H1 (cell line): ENCODE results near the gene OR2V1. TPM values are rescaled to one million over a fixed set of nuclear protein-coding genes. Genes with fewer than 3 reads are reported as not detected.
A peak's percentile ranks its signal among the peaks of the same experiment; 100 is the strongest.

Source experiments
- CTCF ChIA-PET: fragments of 300-600 bp; sonication (Branson Sonifier 250); formaldehyde crosslinking; loops from one replicate; lab custom pipeline; 2021; ENCODE audit not compliant: partially characterized antibody; lab: Charles Lee
- POLR2A ChIA-PET: fragments of 300-600 bp; sonication (Branson Sonifier 250); formaldehyde crosslinking; loops from one replicate; lab custom pipeline; 2021; ENCODE audit warnings: inconsistent platforms; ENCODE audit not compliant: partially characterized antibody; lab: Charles Lee
- DNase-seq, 2 experiments: peaks; one replicate each; pipeline versions ENCODE4 v3.0.0 to v3.0.0-alpha.2; 2010 to 2022; ENCODE audit warnings: low spot score in 2 of 2, low read depth in 1 of 2, mixed read lengths in 1 of 2
- FAIRE-seq: peaks from 2 replicates; lab custom pipeline; 2011; peaks lifted over from hg19 to GRCh38; lab: Jason Lieb, UNC
- H2AFZ ChIP-seq: 2 replicates; pipeline ENCODE4 v1.8.1; 2012; ENCODE audit warnings: low read length, inconsistent platforms
- H2AK5ac ChIP-seq: 2 replicates; pipeline ENCODE4 v1.6.1; 2013; ENCODE audit warnings: low read depth, low read length
- H2BK120ac ChIP-seq: replicated peaks from 2 replicates; pipeline ENCODE3; 2013; ENCODE audit warnings: low read depth, low read length, inconsistent platforms
- H2BK12ac ChIP-seq: 2 replicates; pipeline ENCODE4 v1.6.1; 2013; ENCODE audit warnings: low read depth, low read length
- H2BK15ac ChIP-seq: 2 replicates; pipeline ENCODE4 v1.6.1; 2013; ENCODE audit warnings: low read length
- H2BK20ac ChIP-seq: 2 replicates; pipeline ENCODE4 v1.6.1; 2013; ENCODE audit warnings: low read length
- H2BK5ac ChIP-seq: 2 replicates; pipeline ENCODE4 v1.6.1; 2013; ENCODE audit warnings: low read depth, low read length
- H3K14ac ChIP-seq: 2 replicates; pipeline ENCODE4 v1.6.1; 2013; ENCODE audit warnings: inconsistent platforms; ENCODE audit not compliant: insufficient read length
- H3K18ac ChIP-seq: 2 replicates; pipeline ENCODE4 v1.6.1; 2013; ENCODE audit warnings: low read length; ENCODE audit errors: extremely low read depth
- H3K23ac ChIP-seq: 2 replicates; pipeline ENCODE4 v1.6.1; 2013; ENCODE audit warnings: inconsistent platforms; ENCODE audit not compliant: insufficient read length
- H3K23me2 ChIP-seq: 2 replicates; pipeline ENCODE4 v1.6.1; 2013; ENCODE audit warnings: low read depth, low read length
- H3K27ac ChIP-seq: 2 replicates; pipeline ENCODE4 v1.6.1; 2011; ENCODE audit warnings: low read depth, low read length, inconsistent platforms
- H3K27me3 ChIP-seq, 4 experiments: replicated peaks in 1 of 4; 1 replicate in 1 of 4; 2 replicates in 3 of 4; pipeline versions ENCODE4 v1.6.1 to v1.8.1; 2011 to 2013; ENCODE audit warnings: low read length in 3 of 4, mild to moderate bottlenecking in 3 of 4, inconsistent platforms in 2 of 4, mixed read lengths in 2 of 4, moderate library complexity in 1 of 4; ENCODE audit not compliant: control insufficient read depth in 3 of 4, insufficient read depth in 3 of 4; ENCODE audit errors: extremely low read depth in 1 of 4
- H3K36me3 ChIP-seq, 4 experiments: 2 replicates each; pipeline versions ENCODE4 v1.6.1 to v1.8.1; 2011 to 2013; ENCODE audit warnings: mild to moderate bottlenecking in 4 of 4, low read length in 3 of 4, moderate library complexity in 2 of 4, control low read depth in 1 of 4, inconsistent platforms in 1 of 4; ENCODE audit not compliant: insufficient read depth in 4 of 4, control insufficient read depth in 2 of 4
- H3K4ac ChIP-seq: replicated peaks from 2 replicates; pipeline ENCODE3; 2013; ENCODE audit warnings: low read length, low read depth, mixed read lengths, inconsistent platforms; ENCODE audit not compliant: insufficient read length
- H3K4me1 ChIP-seq, 4 experiments: replicated peaks in 1 of 4; 1 replicate in 1 of 4; 2 replicates in 3 of 4; pipeline versions ENCODE4 v1.6.1 to v1.8.1; 2011 to 2013; ENCODE audit warnings: low read length in 3 of 4, inconsistent platforms in 2 of 4, mixed read lengths in 1 of 4; ENCODE audit not compliant: insufficient read depth in 4 of 4, control insufficient read depth in 3 of 4
- H3K4me2 ChIP-seq, 2 experiments: 2 replicates each; pipeline versions ENCODE4 v1.6.1 to v1.8.1; 2011 to 2013; ENCODE audit warnings: low read depth in 2 of 2, low read length in 2 of 2, control low read depth in 1 of 2, inconsistent platforms in 1 of 2, mild to moderate bottlenecking in 1 of 2; ENCODE audit not compliant: insufficient read depth in 1 of 2
- H3K4me3 ChIP-seq, 4 experiments: fragments of 200-600, 300-600 bp in 1 of 4; sonication (generic), shearing (Covaris generic), sonication (Bioruptor Twin) in 1 of 4; 2 replicates each; pipeline versions ENCODE4 v1.5.1 to v1.8.1; 2011 to 2016; ENCODE audit warnings: low read length in 4 of 4, low read depth in 3 of 4, control low read depth in 2 of 4, inconsistent platforms in 2 of 4, mild to moderate bottlenecking in 2 of 4, mixed read lengths in 1 of 4, moderate library complexity in 1 of 4; ENCODE audit not compliant: insufficient read depth in 2 of 4; ENCODE audit errors: extremely low read depth in 1 of 4
- H3K56ac ChIP-seq: replicated peaks from 2 replicates; pipeline ENCODE3; 2013; ENCODE audit warnings: low read depth, mild to moderate bottlenecking, mixed read lengths, low read length, inconsistent platforms; ENCODE audit not compliant: insufficient read length
- H3K79me1 ChIP-seq: 2 replicates; pipeline ENCODE4 v1.6.1; 2013; ENCODE audit warnings: low read depth, low read length, control low read depth
- H3K79me2 ChIP-seq, 2 experiments: 2 replicates each; pipeline versions ENCODE4 v1.6.1 to v1.8.1; 2012 to 2013; ENCODE audit warnings: low read length in 2 of 2, mild to moderate bottlenecking in 2 of 2, inconsistent platforms in 1 of 2; ENCODE audit not compliant: insufficient read depth in 2 of 2, control insufficient read depth in 1 of 2
- H3K9ac ChIP-seq, 4 experiments: replicated peaks in 1 of 4; 1 replicate in 1 of 4; 2 replicates in 3 of 4; pipeline versions ENCODE4 v1.6.1 to v1.8.1; 2011 to 2013; ENCODE audit warnings: low read depth in 3 of 4, low read length in 3 of 4, control low read depth in 2 of 4, mild to moderate bottlenecking in 2 of 4, moderate library complexity in 2 of 4, inconsistent platforms in 1 of 4; ENCODE audit errors: extremely low read depth in 1 of 4
- H3K9me3 ChIP-seq, 2 experiments: 2 replicates each; pipeline versions ENCODE4 v1.6.1 to v1.8.1; 2012 to 2013; ENCODE audit warnings: mild to moderate bottlenecking in 2 of 2, moderate library complexity in 2 of 2, control low read depth in 1 of 2, inconsistent platforms in 1 of 2, low read depth in 1 of 2, low read length in 1 of 2, mixed read lengths in 1 of 2; ENCODE audit not compliant: insufficient read depth in 2 of 2
- H4K20me1 ChIP-seq, 2 experiments: replicated peaks in 1 of 2; 2 replicates each; pipeline versions ENCODE3 to v1.8.1; 2011 to 2013; ENCODE audit warnings: inconsistent platforms in 2 of 2, low read length in 2 of 2, mild to moderate bottlenecking in 1 of 2; ENCODE audit not compliant: insufficient read depth in 2 of 2, control insufficient read depth in 1 of 2
- H4K5ac ChIP-seq: 2 replicates; pipeline ENCODE4 v1.6.1; 2013; ENCODE audit warnings: low read length, low read depth, mixed read lengths, inconsistent platforms; ENCODE audit not compliant: insufficient read length
- H4K8ac ChIP-seq: 2 replicates; pipeline ENCODE4 v1.8.0; 2013; ENCODE audit warnings: mild to moderate bottlenecking, moderate library complexity, low read length, inconsistent platforms; ENCODE audit not compliant: insufficient read depth; ENCODE audit errors: extremely low read depth
- H4K91ac ChIP-seq: replicated peaks from 2 replicates; pipeline ENCODE3; 2013; ENCODE audit warnings: low read length, mixed read lengths, inconsistent platforms; ENCODE audit not compliant: insufficient read length
- BACH1 ChIP-seq: IDR thresholded peaks from 2 replicates; pipeline ENCODE4 v1.6.1; 2012; ENCODE audit warnings: low read length, improper control_type of control experiment
- CEBPB ChIP-seq: IDR thresholded peaks from 2 replicates; pipeline ENCODE4 v1.6.1; 2012; ENCODE audit warnings: low read depth, low read length
- GABPA ChIP-seq: IDR thresholded peaks from 2 replicates; pipeline ENCODE4 v1.6.1; 2011; ENCODE audit warnings: mild to moderate bottlenecking, low read length, moderate library complexity, borderline replicate concordance; ENCODE audit not compliant: insufficient read depth
- GTF2F1 ChIP-seq: IDR thresholded peaks from 2 replicates; pipeline ENCODE4 v1.6.1; 2012; ENCODE audit warnings: low read depth, low read length, improper control_type of control experiment, borderline replicate concordance
- KDM1A ChIP-seq: fragments of 200-600, 300-600 bp; sonication (generic); IDR thresholded peaks from 2 replicates; pipeline ENCODE4 v1.7.1; 2016; ENCODE audit warnings: mild to moderate bottlenecking, low read length, borderline replicate concordance
- KDM4A ChIP-seq: IDR thresholded peaks from one replicate; pipeline ENCODE4 v1.7.1; 2012; ENCODE audit warnings: low read depth, mild to moderate bottlenecking, moderate library complexity, low read length, inconsistent platforms; ENCODE audit not compliant: severe bottlenecking
- MAFK ChIP-seq: IDR thresholded peaks from 2 replicates; pipeline ENCODE4 v1.6.1; 2012; ENCODE audit warnings: low read depth, mild to moderate bottlenecking, improper control_type of control experiment, low read length
- RBBP5 ChIP-seq: IDR thresholded peaks from 2 replicates; pipeline ENCODE4 v1.7.1; 2012; ENCODE audit warnings: low read depth, mild to moderate bottlenecking, inconsistent platforms, low read length, moderate library complexity, borderline replicate concordance
- SAP30 ChIP-seq: fragments of 300-600 bp; sonication (generic); IDR thresholded peaks from 2 replicates; pipeline ENCODE4 v1.7.1; 2012; ENCODE audit warnings: low read length, moderate library complexity, mild to moderate bottlenecking, inconsistent platforms; ENCODE audit not compliant: insufficient read depth, insufficient replicate concordance
- SIN3A ChIP-seq, 2 experiments: IDR thresholded peaks in 1 of 2; conservative IDR thresholded peaks in 1 of 2; 2 replicates each; pipeline ENCODE4 v1.6.1; 2011 to 2012; ENCODE audit warnings: low read length in 2 of 2, improper control_type of control experiment in 1 of 2, low read depth in 1 of 2, mild to moderate bottlenecking in 1 of 2
- SIX5 ChIP-seq: IDR thresholded peaks from 2 replicates; pipeline ENCODE4 v1.6.1; 2011; ENCODE audit warnings: mild to moderate bottlenecking, low read depth, low read length
- TAF1 ChIP-seq: IDR thresholded peaks from 2 replicates; pipeline ENCODE4 v1.6.1; 2011; ENCODE audit warnings: mild to moderate bottlenecking, low read depth, low read length
- WGBS, 2 experiments: shearing (Covaris generic) in 1 of 2; methylation state at CpG; one replicate each; pipeline versions ENCODE4 v1.1.6 to v1.1.7; 2013 to 2015; ENCODE audit warnings: low lambda C conversion rate in 2 of 2, mixed read lengths in 2 of 2, inconsistent platforms in 1 of 2, low coverage in 1 of 2, missing lambda C conversion rate in 1 of 2; ENCODE audit not compliant: insufficient replicate concordance in 2 of 2, insufficient coverage in 1 of 2, insufficient read length in 1 of 2; ENCODE audit errors: extremely low coverage in 1 of 2, missing lambda C conversion rate in 1 of 2; 5-methylcytosine and 5-hydroxymethylcytosine counted together
- polyA plus RNA-seq, 7 experiments: library from polyadenylated mRNA; depleted of rRNA in 3 of 7; stranded (reverse) in 5 of 7; unstranded in 2 of 7; fragments of >200 nt in 5 of 7; fragments of 200-250 nt in 2 of 7; gene quantifications; 1 replicate in 5 of 7; 2 replicates in 1 of 7; 4 replicates in 1 of 7; pipeline versions ENCODE4 v1.2.1 to v1.2.3, GENCODE V29; 2011 to 2013; ENCODE audit warnings: missing spikeins in 2 of 7, mixed read lengths in 2 of 7
- total RNA-seq: library from RNA; stranded (reverse); fragmentation: NEBNext Ultra II Directional; extraction: Animal tissue kit (Norgen Biotek cat#: 25700); gene quantifications from 2 replicates; pipeline ENCODE4 v1.2.1, GENCODE V29; 2021

Gene OR2V1
- total and polyA plus RNA-seq, 2 of the 8 experiments (the other 6 are each of a cell fraction or from before 2014, with no cell fraction given): not detected

GRCh38 chr5:181163487-181164075 lies 32.6 kb upstream of the OR2V1 start:
- no peak for FAIRE-seq
- no peak overlapping the region for H2BK120ac ChIP-seq
- H3K56ac ChIP-seq: no peak overlapping the region
- no peak overlapping the region for H3K4ac ChIP-seq
- no peak overlapping the region for H3K23ac ChIP-seq
- no peak overlapping the region for H4K5ac ChIP-seq
- H3K27ac ChIP-seq: no peak overlapping the region
- no peaks in the 10 kb centered on the region for H3K79me2 ChIP-seq
- peak overlapping the region in 3 of 4 experiments; percentile 11 to 33 (median 29); a peak in 3 of 7 replicates for H3K9ac ChIP-seq
- POLR2A ChIA-PET: interaction anchor here (0.7 kb wide), 1 partner anchor 118 kb away, joined by 3 read pairs; no protein-coding TSS in a partner anchor
- CTCF ChIA-PET: interaction anchor here (0.7 to 1.5 kb wide), 4 partner anchors 9 to 285 kb away, joined by 3 to 5 read pairs (median 3); no protein-coding TSS in a partner anchor
- H2BK5ac ChIP-seq: no peak overlapping the region
- peaks cover 8% of the 10 kb centered on the region; the same call in 1 of the 2 replicates for H3K23me2 ChIP-seq
- H3K9me3 ChIP-seq: no peaks in the 10 kb centered on the region
- peak overlapping the region; percentile 47; the same call in 1 of the 2 replicates for H2AFZ ChIP-seq
- 11% methylated on average over 15 of the region's 16 CpGs; no CpG with 5 or more reads in 1 of the 2 experiments for WGBS, 2 experiments
- no peak overlapping the region for H2AK5ac ChIP-seq
- H2BK15ac ChIP-seq: no peak overlapping the region
- peak overlapping the region; percentile 79 for H3K4me2 ChIP-seq
- DNase-seq: peak in 1 of 2 experiments; percentile 61
- H3K14ac ChIP-seq: no peak overlapping the region
- H3K18ac ChIP-seq: no peak overlapping the region
- H3K4me3 ChIP-seq: peak overlapping the region; percentile 54 to 68 (median 67); a peak in 7 of 8 replicates
- H4K8ac ChIP-seq: peak overlapping the region; percentile 22; the same call in 1 of the 2 replicates
- peaks cover 0 to 14% (median 12%) of the 10 kb centered on the region in 4 experiments; a peak in 4 of 7 replicates for H3K27me3 ChIP-seq
- no peak overlapping the region for H2BK20ac ChIP-seq
- H3K4me1 ChIP-seq: peaks cover 4 to 10% (median 5%) of the 10 kb centered on the region in 4 experiments; a peak in 6 of 7 replicates
- no peaks in the 10 kb centered on the region for H3K79me1 ChIP-seq
- no peaks in the 10 kb centered on the region for H4K20me1 ChIP-seq
- no peaks in the 10 kb centered on the region for H3K36me3 ChIP-seq
- no peak overlapping the region for H4K91ac ChIP-seq
- 0 out of 2 replicates have a peak overlapping the region, but pooled peaks have one; percentile 60 for H2BK12ac ChIP-seq
- 0 out of 4 replicates have a peak, but pooled peaks of 1 of the 2 experiments have one; percentile 23 for TF ChIP-seq SIN3A (conservative IDR thresholded peaks at IDR 0.05 in 1 of 2, IDR thresholded peaks at IDR 0.05 in 1 of 2; ENCODE audit: low read depth in 1 of 2, low read length in 2 of 2)
- no peak for TF ChIP-seq SIX5
- no peak for TF ChIP-seq GTF2F1
- no peak for TF ChIP-seq GABPA
- no peak for TF ChIP-seq CEBPB
- TF ChIP-seq MAFK: no peak
- peak; percentile 43 for TF ChIP-seq SAP30
- TF ChIP-seq TAF1: no peak
- no peak for TF ChIP-seq KDM1A
- no peak for TF ChIP-seq RBBP5
- no peak for TF ChIP-seq KDM4A
- TF ChIP-seq BACH1: no peak
